Stimulated activated CD8-positive, alpha-beta memory T cell treated with anti-CD3 and anti-CD28 coated beads, Interleukin-7, amount 100 ng/mL, for 4 hours (primary cell): ENCODE data around the gene RSU1.
"Not testable (repeated sequence)": the region's sequence is repeated elsewhere in the genome, so short reads cannot be mapped to it uniquely, and the experiment has no call there.

ENCODE experiments used
- DNase-seq, 2 donors: peaks; one replicate each; pipeline ENCODE4 v3.0.0-alpha.2; 2020; ENCODE audit warnings: low read depth in 2 of 2

Gene RSU1

GRCh38 chr10:16780338-16780880, 36.8 kb downstream of the RSU1 start:
- no peak for DNase-seq

DNA sequence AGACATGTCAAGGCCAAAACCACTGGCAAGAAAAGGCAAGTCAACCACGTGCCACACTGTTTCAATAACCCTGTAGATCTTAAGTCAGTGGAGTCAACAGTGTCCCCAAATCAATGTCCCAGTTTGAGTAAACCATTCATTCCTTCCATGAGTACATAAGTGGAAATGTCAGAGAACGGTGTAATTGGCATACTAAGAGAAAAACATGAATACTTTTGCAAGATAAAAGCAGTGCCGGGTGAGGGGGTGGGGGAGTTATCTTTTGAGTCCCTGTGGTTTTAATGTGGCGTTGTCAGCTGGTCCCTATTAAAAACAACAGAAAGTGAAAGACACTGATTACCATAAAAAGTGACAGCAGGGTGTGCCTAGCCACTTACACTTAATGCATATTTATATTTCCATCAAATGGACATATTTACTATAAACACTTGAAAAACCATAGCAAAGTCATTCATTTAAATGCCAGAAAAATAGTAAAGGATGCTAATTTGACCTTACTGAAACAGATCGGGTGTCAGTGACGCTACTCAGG, 37.8 kb downstream of the RSU1 start:
- peak; percentile 45 to 76 for DNase-seq

- no peak for DNase-seq
Observed at GRCh38 chr10:16777473-16778370, 39.5 kb downstream of the RSU1 start.

GRCh38 chr10:16776896-16777295, 40.3 kb downstream of the RSU1 start:
- DNase-seq, result no peak

GRCh38 chr10:16773334-16773733, 43.9 kb downstream of the RSU1 start:
- DNase-seq, result no peak

GRCh38 chr10:16770670-16771069, 46.6 kb downstream of the RSU1 start:
- DNase-seq, result no peak

GRCh38 chr10:16770141-16770540, 47.1 kb downstream of the RSU1 start:
- no peak for DNase-seq

DNA sequence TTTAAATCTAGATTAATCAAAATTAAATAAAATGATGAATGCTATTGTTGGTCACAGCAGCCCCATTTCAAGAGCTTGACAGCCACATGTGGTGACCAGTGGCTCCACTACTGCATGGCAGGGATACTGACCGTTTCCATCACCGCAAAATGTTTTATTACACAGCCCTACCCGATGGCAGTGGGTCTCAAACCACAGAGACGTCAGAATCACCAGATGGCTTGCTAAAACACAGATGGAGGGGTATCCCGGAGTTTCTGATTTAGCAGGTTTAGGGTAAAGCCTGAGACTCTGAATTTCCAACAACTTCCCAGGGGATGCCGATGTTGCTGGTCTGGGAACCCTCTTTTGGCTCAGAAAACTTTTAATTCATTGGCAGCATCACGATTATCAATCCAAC, 47.9 kb downstream of the RSU1 start:
- no peak for DNase-seq

DNA sequence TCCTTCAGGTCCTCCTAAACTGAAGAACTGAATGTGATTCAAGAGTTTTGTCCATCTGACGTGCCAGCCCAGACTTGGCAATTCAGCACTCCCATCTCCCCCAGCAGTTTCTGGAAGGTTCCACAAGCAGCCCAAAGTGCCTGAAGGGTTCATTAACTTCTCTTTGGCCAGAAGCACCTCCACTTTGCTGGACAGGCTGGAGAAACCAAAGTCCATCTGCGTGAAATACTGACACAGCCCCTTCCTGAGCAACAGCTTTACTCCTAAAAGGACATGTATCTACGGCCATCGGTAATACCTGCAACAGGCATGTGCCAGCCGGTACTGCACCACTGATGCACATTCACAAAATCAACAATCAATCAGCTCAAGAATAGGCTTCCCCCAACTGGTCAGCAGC, 48.5 kb downstream of the RSU1 start:
- DNase-seq, result no peak

DNA sequence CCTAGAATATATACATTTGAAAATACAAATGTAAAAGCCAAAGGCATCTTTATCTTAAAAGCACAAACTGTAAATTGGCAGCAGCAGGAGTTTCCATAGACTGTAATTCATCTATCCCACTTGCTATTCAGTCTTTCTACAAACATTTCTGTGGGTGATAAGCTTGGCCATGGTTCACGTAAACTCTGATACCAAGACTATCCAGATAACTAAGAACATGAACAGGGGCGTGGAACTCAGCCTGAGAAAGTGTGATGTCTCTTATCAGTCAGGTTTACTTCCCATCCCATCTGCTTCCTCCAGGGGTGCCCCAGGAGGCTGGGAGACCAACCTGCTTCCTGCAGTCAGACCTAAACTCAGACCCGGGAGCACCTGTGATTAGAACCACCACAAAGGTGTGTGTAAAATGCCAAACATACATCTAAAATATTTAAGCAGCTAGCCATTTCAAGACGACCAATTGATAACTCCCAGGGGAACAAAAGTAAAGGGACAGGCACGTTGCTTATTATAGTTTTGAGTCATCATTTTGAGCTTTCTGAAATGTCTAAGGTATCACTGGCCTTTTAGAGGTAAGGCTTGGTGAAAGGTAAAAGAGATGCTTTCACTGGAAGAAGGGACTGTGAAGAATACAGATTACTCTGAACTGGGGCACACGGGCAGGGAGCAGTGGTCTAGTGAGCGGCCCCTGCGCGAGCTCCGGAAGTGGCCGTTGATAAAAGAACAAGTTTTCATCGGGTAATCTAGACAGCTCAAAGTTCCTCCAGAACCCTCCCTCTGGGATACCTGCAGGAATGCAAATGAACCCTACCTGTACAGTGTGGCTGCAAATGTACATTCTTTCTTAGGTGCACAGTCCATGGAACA, 51.5 kb downstream of the RSU1 start:
- no peak for DNase-seq

- no peak for DNase-seq
Observed at GRCh38 chr10:16761300-16761699, 55.9 kb downstream of the RSU1 start.

- DNase-seq, result no peak
Observed at GRCh38 chr10:16756561-16757221, 60.5 kb downstream of the RSU1 start.

DNA sequence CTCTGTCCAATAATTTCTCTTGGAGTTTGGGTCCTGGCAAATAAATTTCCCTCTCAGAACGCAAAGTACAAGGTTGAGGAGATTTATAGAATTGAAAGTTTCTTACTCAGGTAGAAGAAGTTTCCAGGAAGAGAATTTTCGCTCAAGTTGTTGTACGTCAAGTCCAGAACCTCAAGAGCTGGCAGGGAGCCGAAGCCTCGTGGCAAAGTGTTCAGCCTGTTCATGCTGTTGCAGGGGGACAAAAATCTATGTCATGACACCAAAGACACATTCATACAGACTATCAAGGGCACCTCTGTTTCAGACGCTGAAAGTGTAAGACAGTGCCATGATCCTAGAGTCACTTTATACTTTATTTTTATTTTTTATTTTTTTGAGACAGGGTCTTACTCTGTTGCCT, 62.5 kb downstream of the RSU1 start:
- no peak for DNase-seq

- DNase-seq, result not testable (repeated sequence)
Observed at GRCh38 chr10:16752849-16753248, 64.4 kb downstream of the RSU1 start.

DNA sequence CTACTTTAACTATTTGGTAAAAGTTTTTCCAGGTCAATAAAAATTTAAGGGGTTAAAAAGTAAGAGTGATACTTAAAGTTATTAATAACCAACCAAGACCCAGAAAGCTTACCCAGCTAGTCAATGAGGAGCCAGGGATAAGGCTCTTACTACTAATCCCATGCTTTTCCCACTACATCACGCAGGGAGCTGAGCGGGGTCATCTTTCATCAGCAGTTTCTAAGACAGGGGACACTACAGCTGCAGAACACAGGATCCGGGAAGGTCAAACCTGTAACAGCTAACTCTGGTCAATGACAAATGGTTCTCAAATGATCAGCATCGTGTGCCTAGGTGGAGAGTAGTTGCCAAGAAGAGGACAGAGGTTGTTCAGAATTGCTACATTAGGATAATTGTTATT, 65.1 kb downstream of the RSU1 start:
- DNase-seq, result no peak

GRCh38 chr10:16751244-16751643, 66.0 kb downstream of the RSU1 start:
- no peak for DNase-seq

DNA sequence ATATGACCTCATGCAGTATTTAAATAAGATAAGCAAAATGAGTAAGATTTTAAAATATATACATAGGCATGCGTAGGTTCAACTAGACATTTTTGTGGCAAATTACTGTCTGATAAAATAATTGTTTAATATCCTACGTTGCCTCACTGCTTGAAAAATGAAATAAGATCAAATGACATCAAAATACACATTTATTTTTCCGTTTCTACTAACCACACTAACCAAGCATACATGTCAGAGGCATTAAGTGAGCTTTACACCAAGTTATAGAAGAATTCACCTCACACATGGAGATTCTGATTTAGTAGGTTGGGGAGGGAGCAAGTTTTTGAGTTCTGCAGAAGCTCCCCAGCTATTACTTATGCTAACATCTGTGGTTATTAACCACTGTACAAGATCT, 66.8 kb downstream of the RSU1 start:
- no peak for DNase-seq

DNA sequence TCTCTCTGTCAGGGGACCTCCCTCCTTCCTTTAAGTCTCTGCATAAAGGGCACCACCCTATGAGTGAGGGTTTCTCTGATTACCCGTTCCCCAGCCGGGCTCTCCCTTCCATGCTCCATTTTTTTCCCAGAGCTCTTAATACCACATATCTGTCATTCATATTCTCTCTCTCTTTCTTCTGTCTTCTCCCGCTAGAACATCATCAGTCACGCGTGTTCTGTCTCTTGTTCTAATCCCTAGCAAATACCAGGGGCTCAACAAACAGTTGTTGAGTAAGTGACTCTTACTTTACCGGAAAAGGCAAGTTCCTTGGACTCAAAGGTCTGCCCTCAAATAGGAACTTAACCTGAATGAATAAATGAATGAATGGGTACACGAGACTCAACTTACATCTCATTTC, 68.5 kb downstream of the RSU1 start:
- DNase-seq, result no peak

DNA sequence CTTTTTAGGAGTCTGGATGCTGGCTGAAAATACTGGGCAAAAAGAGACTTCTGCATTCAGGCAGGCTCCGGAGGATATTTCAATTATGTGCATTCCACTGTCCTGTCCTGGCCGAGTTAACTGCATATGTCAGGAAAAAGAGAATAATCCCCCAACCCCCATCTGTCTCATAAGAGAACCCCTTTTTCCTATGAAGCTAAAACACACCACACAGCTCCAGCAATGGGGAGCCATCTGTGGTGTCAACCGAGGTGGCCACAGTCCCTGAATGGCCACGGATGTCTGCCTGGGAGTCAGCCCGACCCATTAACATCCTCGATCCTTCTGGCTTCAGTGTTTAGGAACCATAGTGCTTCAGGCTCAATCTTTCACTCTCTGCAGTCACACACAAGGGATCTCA, 70.4 kb downstream of the RSU1 start:
- DNase-seq, result no peak

DNA sequence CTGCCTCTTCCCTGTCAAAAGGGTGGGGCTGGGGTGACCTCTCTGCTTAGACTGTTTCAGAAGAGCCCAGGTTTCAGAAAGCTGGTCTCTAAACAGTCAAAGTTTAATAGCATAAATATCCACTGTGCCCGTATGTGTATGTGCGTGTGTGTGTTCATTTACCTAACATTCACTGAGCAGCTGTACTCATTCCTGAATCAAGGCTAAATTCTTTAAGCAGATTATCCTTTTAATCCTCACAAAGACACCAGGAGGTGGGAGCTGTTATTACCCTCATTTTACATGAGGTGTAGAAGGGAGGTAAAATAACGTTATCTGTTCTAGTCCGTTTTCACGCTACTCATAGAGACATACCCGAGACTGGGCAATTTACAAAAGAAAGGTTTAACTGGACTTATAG, 72.2 kb downstream of the RSU1 start:
- DNase-seq, result no peak

DNA sequence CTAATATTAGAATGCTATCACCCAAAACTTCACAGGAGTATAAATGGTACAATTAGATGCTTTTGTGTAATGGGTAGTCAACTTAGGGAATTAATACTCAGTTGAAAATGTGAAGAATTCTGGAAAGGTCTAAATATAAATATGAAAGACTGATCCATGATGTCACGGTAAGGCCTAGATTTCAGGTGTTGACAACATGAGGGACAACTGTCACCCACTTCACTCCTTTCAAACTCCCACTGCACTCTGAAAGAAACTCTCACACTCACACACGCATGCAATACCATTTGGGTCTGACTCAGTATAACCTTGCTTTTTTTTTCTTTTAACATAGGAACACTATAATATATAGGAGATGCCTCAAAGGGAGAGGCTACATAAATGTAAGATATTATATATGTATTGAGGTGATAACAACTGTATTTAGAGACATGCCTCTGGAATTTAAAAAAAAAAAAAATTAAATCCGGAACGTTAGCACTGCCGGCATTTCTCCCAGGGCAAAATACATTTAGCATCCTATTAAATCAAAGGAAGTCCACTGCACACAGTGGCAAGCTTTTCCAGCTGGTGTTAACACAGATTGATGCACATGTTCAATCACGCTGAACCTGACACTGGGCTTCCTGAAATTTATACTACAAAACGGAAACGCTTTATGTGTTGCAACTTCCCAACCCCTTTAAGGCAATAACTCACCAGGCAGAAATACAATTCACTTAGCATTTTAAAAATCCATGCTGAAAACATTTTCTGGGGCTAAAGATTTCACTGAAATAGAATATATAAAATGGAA, 74.9 kb downstream of the RSU1 start:
- no peak for DNase-seq
